Measurements from ENCODE around the gene TRIM74.
"Not testable (repeated sequence)": the region's sequence is repeated elsewhere in the genome, so short reads cannot be mapped to it uniquely, and the experiment has no call there.

TRIM74 gene

GRCh38 chr7:72968980-72969516 lies at the start of gene TRIM74:
TRIM74 (minus strand) TSS chr7:72969466; CDS start chr7:72966157, 3,309 bp downstream.
- H3K4me3 ChIP-seq (ENCODE audit: low read length); DNase-seq (ENCODE audit: low read depth): not testable (repeated sequence)

- peak overlapping the region; percentile 43 for H3K4me3 ChIP-seq (ENCODE audit: low read length)
- DNase-seq (ENCODE audit: low read depth): not testable (repeated sequence)
These were observed 37.2 kb upstream of the TRIM74 start for GRCh38 chr7:73006491-73006890.

- peak; percentile 77 for DNase-seq (ENCODE audit: low read depth)
- peak overlapping the region; percentile 56 for H3K4me3 ChIP-seq (ENCODE audit: low read length)
These were observed 36.6 kb upstream of the TRIM74 start for GRCh38 chr7:73005693-73006447.

DNA sequence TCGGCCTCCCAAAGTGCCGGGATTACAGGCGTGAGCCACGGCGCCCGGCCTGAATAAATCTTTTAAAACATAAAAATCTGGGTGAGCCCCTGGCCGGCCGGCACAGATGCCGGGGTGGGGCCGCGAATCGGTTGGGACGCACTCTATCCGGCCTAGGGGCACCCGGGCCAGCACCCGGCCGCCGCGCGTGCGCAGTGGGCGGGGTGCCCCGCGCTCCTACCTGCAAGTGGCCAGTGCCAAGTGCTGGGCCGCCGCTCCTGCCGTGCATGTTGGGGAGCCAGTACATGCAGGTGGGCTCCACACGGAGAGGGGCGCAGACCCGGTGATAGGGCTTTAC lies 36.1 kb upstream of the TRIM74 start:
- H3K4me3 ChIP-seq (ENCODE audit: low read length): peak overlapping the region; percentile 56
- DNase-seq (ENCODE audit: low read depth): not testable (repeated sequence)

GRCh38 chr7:72997887-72998468 lies 28.7 kb upstream of the TRIM74 start:
- not testable (repeated sequence) for DNase-seq (ENCODE audit: low read depth)

GRCh38 chr7:72997447-72997846 lies 28.2 kb upstream of the TRIM74 start:
- DNase-seq (ENCODE audit: low read depth); H3K4me3 ChIP-seq (ENCODE audit: low read length): not testable (repeated sequence)

More at GRCh38 chr7:72997887-72998468, 28.7 kb upstream of the TRIM74 start:
- not testable (repeated sequence) for H3K4me3 ChIP-seq (ENCODE audit: low read length)

DNA sequence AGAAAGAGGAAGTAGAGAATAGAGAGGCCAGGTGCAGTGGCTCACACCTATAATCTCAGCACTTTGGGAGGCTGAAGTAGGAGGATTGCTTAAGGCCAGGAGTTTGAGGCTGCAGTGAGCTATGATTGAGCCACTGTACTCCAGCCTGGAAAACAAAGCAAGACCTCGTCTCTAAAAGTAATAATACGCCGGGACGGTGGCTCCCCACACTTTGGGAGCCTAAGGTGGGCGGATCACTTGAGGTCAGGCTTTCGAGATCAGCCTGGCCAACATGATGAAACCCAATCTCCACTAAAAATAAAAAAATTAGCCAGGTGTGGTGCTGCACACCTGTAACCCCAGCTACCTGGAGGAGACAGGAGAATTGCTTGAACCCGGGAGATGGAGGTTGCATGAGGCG lies 26.2 kb upstream of the TRIM74 start:
- not testable (repeated sequence) for DNase-seq (ENCODE audit: low read depth); H3K4me3 ChIP-seq (ENCODE audit: low read length)

- not testable (repeated sequence) for H3K4me3 ChIP-seq (ENCODE audit: low read length); DNase-seq (ENCODE audit: low read depth)
These were observed 21.1 kb upstream of the TRIM74 start for GRCh38 chr7:72990146-72990913.

DNA sequence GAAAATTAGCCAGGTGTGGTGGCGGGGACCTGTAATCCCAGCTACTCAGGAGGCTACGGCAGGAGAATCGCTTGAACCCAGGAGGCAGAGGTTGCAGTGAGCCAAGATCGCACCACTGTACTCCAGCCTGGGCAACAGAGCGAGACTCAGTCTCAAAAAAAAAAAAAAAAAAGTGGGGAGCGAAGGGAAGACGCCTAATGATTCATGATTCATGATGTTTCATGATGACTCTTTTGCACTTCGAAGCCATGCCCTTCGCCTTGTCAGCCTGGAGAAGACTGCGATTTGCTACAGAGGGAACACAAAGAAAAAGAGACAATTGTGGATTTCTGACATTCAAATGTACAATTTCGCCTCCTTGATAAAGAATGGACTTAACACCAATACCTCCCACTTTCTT lies 12.8 kb upstream of the TRIM74 start:
- H3K4me3 ChIP-seq (ENCODE audit: low read length); DNase-seq (ENCODE audit: low read depth): not testable (repeated sequence)

- H3K4me3 ChIP-seq (ENCODE audit: low read length); DNase-seq (ENCODE audit: low read depth): not testable (repeated sequence)
These were observed 11.1 kb upstream of the TRIM74 start for GRCh38 chr7:72980382-72980781.

DNA sequence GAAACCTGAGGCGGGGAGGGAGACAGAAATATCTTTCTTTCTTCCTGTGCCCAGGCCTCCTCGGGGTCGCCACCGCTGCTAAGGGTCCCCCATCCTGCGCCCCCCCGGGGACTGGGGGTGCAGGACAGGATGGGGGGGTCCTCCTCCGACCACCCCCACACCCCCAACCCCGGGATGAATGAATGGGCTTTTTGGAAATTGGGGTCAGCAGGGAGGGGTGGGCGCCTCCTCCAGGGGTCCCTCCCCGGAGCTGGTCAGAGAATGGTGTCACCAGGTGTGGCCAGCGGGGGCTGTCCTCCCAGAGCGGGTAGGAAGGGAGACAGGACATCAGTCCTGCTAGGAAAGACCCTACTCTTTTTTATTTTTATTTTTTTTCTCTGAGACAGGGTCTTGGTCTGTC lies 7.2 kb upstream of the TRIM74 start:
- H3K4me3 ChIP-seq (ENCODE audit: low read length); DNase-seq (ENCODE audit: low read depth): not testable (repeated sequence)

DNA sequence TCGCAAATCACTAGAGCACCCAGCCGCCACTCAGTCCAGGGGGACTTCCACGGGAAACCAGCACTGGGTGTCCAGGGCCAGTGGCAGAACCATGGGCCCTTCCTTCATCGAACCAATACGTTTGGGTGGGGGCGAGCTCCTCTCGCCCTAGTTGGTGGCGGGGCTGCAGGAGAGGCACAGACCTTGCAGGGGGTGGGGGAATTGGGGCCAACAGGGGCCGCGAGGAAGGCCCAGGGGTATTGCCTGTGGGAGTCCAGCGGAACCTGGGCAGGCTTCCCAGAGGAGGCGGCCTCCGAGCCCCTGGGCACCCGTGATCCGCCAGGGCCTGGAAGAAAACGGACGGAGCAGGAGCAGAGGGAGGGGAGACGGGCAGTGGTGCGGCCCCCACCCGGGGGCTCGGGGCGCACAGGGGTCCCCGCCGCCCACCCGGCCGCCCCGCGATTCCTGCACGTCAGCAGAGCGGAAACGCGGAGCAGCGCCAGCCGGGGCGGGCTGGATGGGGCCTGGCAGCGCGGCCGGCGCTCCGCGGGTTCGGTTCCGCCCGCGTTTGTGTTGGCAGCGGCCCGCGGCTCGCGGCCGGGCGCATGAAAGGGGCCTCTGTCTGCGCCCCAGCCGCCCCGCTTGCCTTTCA lies 6.5 kb upstream of the TRIM74 start:
- not testable (repeated sequence) for DNase-seq (ENCODE audit: low read depth); H3K4me3 ChIP-seq (ENCODE audit: low read length)

- not testable (repeated sequence) for H3K4me3 ChIP-seq (ENCODE audit: low read length); DNase-seq (ENCODE audit: low read depth)
These were observed 5.5 kb upstream of the TRIM74 start for GRCh38 chr7:72974781-72975180.

DNA sequence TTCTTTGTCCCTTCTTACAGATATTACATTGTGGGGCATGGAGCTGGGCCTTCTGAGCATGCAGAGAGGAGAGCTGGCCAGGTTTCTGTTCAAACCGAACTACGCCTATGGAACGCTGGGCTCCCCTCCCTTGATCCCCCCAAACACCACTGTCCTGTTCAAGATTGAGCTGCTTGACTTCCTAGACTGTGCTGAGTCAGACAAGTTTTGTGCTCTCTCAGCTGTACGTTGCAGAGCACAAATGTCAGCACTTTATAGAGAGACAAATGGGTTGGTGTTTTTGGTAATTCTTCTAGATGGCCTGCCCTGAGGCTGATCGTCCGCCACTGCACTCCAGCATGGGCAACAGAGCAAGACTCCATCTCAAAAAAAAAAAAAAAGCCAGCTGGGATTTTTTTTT lies 2.2 kb upstream of the TRIM74 start:
- not testable (repeated sequence) for DNase-seq (ENCODE audit: low read depth); H3K4me3 ChIP-seq (ENCODE audit: low read length)

GRCh38 chr7:72969688-72970087 lies 422 bp upstream of the TRIM74 start:
- DNase-seq (ENCODE audit: low read depth); H3K4me3 ChIP-seq (ENCODE audit: low read length): not testable (repeated sequence)

DNA sequence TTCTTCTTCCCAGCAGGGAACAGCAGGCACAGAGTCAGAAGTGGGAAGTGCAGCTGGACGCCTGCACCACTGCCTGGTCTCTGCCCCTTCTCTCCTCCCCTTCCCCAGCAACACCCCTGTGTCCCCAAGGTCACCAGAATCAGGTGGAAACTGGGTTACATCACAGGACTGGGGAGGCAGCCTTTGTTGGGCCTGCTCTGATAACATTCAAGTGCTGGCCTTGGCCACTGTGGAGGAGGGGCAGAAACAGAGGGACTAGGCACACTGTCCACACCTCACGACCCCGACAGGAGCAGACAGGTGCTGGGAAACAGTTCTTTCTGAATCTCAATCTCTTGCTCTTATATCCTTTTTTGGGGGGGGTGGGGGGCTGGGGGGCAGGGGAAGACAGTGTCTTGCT lies 2.4 kb downstream of the TRIM74 start:
- not testable (repeated sequence) for DNase-seq (ENCODE audit: low read depth)

DNA sequence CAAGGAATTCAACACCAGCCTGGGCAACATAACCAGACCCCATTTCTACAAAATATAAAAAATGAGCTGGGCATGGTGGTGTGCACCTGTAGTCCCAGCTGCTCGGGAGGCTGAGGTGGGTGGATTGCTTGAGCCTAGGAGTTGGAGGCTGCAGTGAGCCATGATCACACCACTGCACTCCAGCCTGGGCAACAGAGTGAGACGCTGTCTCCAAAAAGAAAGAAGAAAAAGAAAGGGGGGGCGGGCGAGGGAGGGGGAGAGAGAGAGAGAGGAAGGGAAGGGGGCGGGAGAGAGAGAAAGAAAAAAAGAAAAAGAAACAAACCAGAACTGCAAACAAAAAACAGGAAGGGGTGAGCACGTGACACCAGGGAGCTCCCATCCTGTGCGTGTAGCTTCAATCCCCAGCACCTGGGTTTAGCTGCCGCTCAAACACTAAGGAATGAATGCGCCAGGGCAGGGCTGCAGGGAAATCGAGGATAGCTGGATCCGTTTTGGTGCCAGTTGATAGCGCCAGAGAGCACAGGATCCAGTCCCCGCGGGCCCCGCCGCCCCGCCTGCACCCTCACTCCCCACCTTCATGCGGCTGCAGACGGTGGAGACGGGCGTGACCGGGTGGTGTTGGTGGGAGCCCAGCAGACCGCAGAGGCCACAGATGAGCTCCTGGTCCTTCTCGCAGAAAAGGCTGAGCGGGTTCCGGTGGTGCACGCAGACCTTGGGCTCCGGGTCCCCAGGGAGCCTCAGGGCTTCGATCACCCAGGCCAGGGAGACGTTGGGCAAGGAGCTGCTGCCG lies 3.9 kb downstream of the TRIM74 start:
- not testable (repeated sequence) for H3K4me3 ChIP-seq (ENCODE audit: low read length); DNase-seq (ENCODE audit: low read depth)

More for the DNA sequence above, 2.4 kb downstream of the TRIM74 start:
- H3K4me3 ChIP-seq (ENCODE audit: low read length): not testable (repeated sequence)

GRCh38 chr7:72963056-72963455 lies 6.2 kb downstream of the TRIM74 start:
- H3K4me3 ChIP-seq (ENCODE audit: low read length): not testable (repeated sequence)

GRCh38 chr7:72961346-72961650 lies 8.0 kb downstream of the TRIM74 start:
- H3K4me3 ChIP-seq (ENCODE audit: low read length); DNase-seq (ENCODE audit: low read depth): not testable (repeated sequence)

More at GRCh38 chr7:72963056-72963455, 6.2 kb downstream of the TRIM74 start:
- not testable (repeated sequence) for DNase-seq (ENCODE audit: low read depth)

Measured in epithelial cell of esophagus (primary cell).